ENCODE measurements around the gene ALPK1. TPM values are rescaled to one million over a fixed set of nuclear protein-coding genes. Genes with fewer than 3 reads are reported as not detected.

Gene ALPK1
- total and polyA plus RNA-seq, 7 donors: 4.2 to 27.4 (median 12.1) TPM

DNA sequence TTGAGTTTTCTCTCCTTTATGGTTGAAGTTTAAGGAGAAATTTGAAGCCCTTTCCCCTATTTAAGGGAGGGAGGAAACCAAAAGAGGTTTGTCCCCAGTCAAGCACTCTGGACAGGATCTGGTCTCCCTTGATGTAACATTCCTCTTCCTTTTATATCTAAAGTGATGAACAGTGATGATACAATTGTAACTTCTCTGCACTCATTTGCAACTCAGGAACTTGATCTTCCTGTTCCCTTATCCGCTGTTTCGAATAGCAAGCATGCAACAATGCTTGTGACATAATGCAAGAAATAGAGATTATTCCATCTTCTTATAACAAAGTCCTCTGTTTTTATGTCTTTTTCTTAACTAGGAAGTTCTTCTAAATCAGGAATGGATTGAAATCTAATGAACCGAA, 18.3 kb downstream of the ALPK1 start:
- WGBS, 2 donors: 88 to 93% methylated on average over 3 of the region's 3 CpGs
- DNase-seq: no peak

GRCh38 chr4:112316360-112316759, 19.2 kb downstream of the ALPK1 start:
- intact Hi-C loops (cut with DNase I): no loop called here
- no peak overlapping the region for H3K27ac ChIP-seq
- no peaks in the 10 kb centered on the region for H3K36me3 ChIP-seq
- TF ChIP-seq EP300 (IDR thresholded peaks at IDR 0.05) (no peak), POLR2A (IDR thresholded peaks at IDR 0.05) (no peak), POLR2AphosphoS5 (IDR thresholded peaks at IDR 0.05) (no peak)
- TF ChIP-seq, protein P1, sequence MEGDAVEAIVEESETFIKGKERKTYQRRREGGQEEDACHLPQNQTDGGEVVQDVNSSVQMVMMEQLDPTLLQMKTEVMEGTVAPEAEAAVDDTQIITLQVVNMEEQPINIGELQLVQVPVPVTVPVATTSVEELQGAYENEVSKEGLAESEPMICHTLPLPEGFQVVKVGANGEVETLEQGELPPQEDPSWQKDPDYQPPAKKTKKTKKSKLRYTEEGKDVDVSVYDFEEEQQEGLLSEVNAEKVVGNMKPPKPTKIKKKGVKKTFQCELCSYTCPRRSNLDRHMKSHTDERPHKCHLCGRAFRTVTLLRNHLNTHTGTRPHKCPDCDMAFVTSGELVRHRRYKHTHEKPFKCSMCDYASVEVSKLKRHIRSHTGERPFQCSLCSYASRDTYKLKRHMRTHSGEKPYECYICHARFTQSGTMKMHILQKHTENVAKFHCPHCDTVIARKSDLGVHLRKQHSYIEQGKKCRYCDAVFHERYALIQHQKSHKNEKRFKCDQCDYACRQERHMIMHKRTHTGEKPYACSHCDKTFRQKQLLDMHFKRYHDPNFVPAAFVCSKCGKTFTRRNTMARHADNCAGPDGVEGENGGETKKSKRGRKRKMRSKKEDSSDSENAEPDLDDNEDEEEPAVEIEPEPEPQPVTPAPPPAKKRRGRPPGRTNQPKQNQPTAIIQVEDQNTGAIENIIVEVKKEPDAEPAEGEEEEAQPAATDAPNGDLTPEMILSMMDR (IDR thresholded peaks at IDR 0.05): no peak
- DNase-seq: no peak
- H3K27me3 ChIP-seq: no peaks in the 10 kb centered on the region
- H3K9me3 ChIP-seq: no peaks in the 10 kb centered on the region
- H3K4me1 ChIP-seq: no peaks in the 10 kb centered on the region
- WGBS, 2 donors: 82 to 95% methylated on average over 2 of the region's 2 CpGs
- H3K4me3 ChIP-seq: no peak overlapping the region

More for the DNA sequence above, 18.3 kb downstream of the ALPK1 start:
- H3K4me1 ChIP-seq: no peaks in the 10 kb centered on the region
- H3K4me3 ChIP-seq: no peak overlapping the region
- TF ChIP-seq EP300 (IDR thresholded peaks at IDR 0.05) (no peak), POLR2AphosphoS5 (IDR thresholded peaks at IDR 0.05) (no peak), POLR2A (IDR thresholded peaks at IDR 0.05) (no peak)
- TF ChIP-seq, protein P1 (IDR thresholded peaks at IDR 0.05): no peak
- no peaks in the 10 kb centered on the region for H3K9me3 ChIP-seq
- intact Hi-C loops (cut with DNase I): no loop called here
- no peaks in the 10 kb centered on the region for H3K27me3 ChIP-seq
- no peaks in the 10 kb centered on the region for H3K36me3 ChIP-seq
- H3K27ac ChIP-seq: no peak overlapping the region

DNA sequence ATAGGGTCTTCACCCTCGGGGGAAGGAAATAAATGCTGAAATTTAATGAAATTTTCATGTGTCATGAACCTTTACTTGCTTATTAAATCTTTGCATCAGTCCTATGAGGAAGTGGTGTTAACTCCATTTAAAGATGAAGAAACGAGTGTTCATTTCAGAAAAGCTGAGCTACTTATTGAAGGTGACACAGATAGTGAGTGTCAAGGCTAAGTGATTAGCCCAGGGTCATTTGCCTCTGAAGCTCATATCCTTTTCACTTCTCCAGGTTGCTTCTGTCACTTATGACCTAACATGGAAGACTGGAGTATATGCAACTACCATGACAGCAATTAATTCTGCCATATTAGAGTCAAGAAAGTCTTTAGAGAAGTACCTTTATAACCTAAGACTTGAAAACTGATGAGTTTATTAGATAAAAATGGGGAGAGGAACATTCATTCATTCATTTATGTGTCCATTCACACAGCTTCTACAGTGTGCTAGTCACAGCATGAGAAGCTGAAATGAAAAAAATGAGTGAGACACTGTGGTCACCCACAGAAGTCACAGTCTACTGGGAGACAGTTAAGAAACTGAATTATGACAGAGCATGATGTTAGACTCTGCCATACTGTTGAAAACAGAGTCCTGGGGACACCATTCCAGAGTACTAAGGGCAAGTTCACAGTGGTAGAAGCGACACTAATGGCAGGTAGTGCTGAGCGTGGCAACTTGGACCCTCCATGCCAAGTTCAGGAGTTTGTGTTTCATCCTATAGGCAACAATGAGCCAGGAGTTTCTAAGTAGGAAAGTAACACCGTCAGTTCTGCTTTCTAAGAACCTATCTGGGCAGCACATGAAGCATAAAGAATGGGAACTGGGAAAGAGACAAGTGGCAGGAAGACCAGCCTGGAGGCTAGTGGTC, 21.3 kb downstream of the ALPK1 start:
- Histone ChIP-seq H3K4me3 (no peak overlapping the region), H3K36me3 (no peaks in the 10 kb centered on the region), H3K27me3 (no peaks in the 10 kb centered on the region), H3K9me3 (no peaks in the 10 kb centered on the region), H3K4me1 (peaks cover 0 to 6% (median 0%) of the 10 kb centered on the region in 4 donors), H3K27ac (no peak overlapping the region)
- 91 to 92% methylated on average over 5 of the region's 5 CpGs for WGBS, 2 donors
- intact Hi-C loops (cut with DNase I): no loop called here
- DNase-seq: no peak
- TF ChIP-seq EP300 (IDR thresholded peaks at IDR 0.05): no peak
- no peak for TF ChIP-seq POLR2A (IDR thresholded peaks at IDR 0.05)
- no peak for TF ChIP-seq POLR2AphosphoS5 (IDR thresholded peaks at IDR 0.05)
- TF ChIP-seq, protein P1 (IDR thresholded peaks at IDR 0.05): no peak

DNA sequence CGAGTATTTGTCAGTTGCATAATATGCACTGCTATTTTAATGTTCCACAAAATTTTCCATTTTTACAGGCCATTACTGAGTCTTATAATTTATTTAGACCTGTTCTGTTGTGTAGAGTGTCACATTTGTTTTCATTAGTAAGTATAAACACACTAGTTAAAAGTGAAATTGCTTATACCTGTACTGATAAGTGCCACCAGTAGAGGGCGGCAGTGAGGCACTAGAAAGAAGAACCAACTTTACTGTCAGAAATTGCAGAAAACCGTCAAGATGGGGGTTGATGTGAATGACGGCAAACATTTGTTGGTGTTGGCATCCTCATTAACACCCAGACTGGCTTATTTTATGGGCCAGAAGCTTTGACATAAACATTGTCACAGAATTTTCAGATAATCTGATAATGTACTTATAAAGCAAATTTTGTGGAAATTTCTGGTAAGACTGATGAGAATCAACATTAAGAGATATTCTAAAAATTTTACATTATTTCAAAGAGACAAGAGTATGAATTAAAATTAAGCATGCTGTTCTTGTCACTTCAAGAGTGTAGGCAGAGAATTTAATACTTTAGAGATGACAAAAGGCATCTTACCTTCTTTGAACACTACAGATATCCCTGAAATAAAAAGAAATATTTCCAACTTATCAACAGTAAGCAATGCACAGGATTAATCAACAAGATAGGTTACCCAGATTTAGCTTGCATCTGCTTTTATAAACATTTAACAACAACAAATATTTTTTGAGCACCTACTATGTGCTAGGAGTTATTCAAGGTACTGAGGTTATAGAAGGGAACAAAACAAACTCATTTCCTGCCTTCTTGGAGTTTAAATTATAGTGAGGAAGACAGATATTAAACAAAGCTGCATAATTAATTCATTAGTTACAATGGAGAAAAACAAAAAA, 24.9 kb downstream of the ALPK1 start:
- TF ChIP-seq POLR2A (IDR thresholded peaks at IDR 0.05) (no peak), POLR2AphosphoS5 (IDR thresholded peaks at IDR 0.05) (no peak), EP300 (IDR thresholded peaks at IDR 0.05) (no peak)
- TF ChIP-seq, protein P1 (IDR thresholded peaks at IDR 0.05): peak; percentile 9 to 77 (median 61)
- H3K27ac ChIP-seq: no peak overlapping the region
- 34 to 36% methylated on average over 4 of the region's 4 CpGs for WGBS, 2 donors
- no peaks in the 10 kb centered on the region for H3K27me3 ChIP-seq
- DNase-seq: peak; percentile 69
- peaks cover 0 to 6% (median 0%) of the 10 kb centered on the region in 4 donors for H3K4me1 ChIP-seq
- H3K9me3 ChIP-seq: no peaks in the 10 kb centered on the region
- H3K36me3 ChIP-seq: no peaks in the 10 kb centered on the region
- intact Hi-C loops (cut with DNase I): loop anchor here (10.0 kb wide), 1 partner anchor 283 kb away; no protein-coding TSS in a partner anchor
- no peak overlapping the region for H3K4me3 ChIP-seq

Measured in sigmoid colon (tissue), 7 donors.